Thoracic aorta (tissue), 2 donors: ENCODE data around the gene ORM1. TPM values are rescaled to one million over a fixed set of nuclear protein-coding genes. Genes with fewer than 3 reads are reported as not detected.

Experiments
- ATAC-seq: fragments of 150-250 bp; one replicate; pipeline ENCODE4 v1.8.0; 2017; ENCODE audit warnings: low read depth; ENCODE audit not compliant: insufficient number of reproducible peaks, low FRiP score
- DNase-seq: peaks from one replicate; pipeline ENCODE4 v3.0.0-alpha.2; 2020; ENCODE audit warnings: low spot score
- H3K27ac ChIP-seq, 2 donors: fragments of 200-600 bp; sonication (generic); 1 replicate in 1 of 2; 2 replicates in 1 of 2; pipeline ENCODE4 v1.5.1; 2016; ENCODE audit warnings: mild to moderate bottlenecking in 2 of 2, moderate library complexity in 2 of 2
- H3K27me3 ChIP-seq: fragments of 200-600 bp; sonication (generic); replicated peaks from 2 replicates; pipeline ENCODE4 v1.6.0; 2016; ENCODE audit warnings: mild to moderate bottlenecking; ENCODE audit not compliant: insufficient read depth
- H3K36me3 ChIP-seq: fragments of 200-600 bp; sonication (generic); one replicate; pipeline ENCODE4 v1.5.1; 2016
- H3K4me1 ChIP-seq, 2 donors: fragments of 200-600 bp; sonication (generic); 1 replicate in 1 of 2; 2 replicates in 1 of 2; pipeline versions ENCODE4 v1.5.1 to v1.6.0; 2016; ENCODE audit warnings: low read depth in 2 of 2, mild to moderate bottlenecking in 1 of 2; ENCODE audit not compliant: control insufficient read depth in 1 of 2
- H3K4me3 ChIP-seq: fragments of 200-600 bp; sonication (generic); 2 replicates; pipeline ENCODE4 v1.5.1; 2016; ENCODE audit warnings: mild to moderate bottlenecking
- H3K9me3 ChIP-seq: fragments of 200-600 bp; sonication (generic); 2 replicates; pipeline ENCODE4 v1.5.1; 2016
- total RNA-seq, 2 donors: library from RNA; depleted of rRNA; stranded (reverse); fragments of >200 nt; gene quantifications; one replicate each; pipeline versions ENCODE4 v1.1.0 to v1.2.3, GENCODE V29; 2016
- TF ChIP-seq, protein P1 (sequence below): fragments of 200-600 bp; sonication (generic); IDR thresholded peaks from one replicate; pipeline ENCODE4 v1.5.1; 2019; ENCODE audit warnings: antibody characterized with exemption

The ORM1 gene
- total RNA-seq, 2 donors from 2014 or later, result not detected

DNA sequence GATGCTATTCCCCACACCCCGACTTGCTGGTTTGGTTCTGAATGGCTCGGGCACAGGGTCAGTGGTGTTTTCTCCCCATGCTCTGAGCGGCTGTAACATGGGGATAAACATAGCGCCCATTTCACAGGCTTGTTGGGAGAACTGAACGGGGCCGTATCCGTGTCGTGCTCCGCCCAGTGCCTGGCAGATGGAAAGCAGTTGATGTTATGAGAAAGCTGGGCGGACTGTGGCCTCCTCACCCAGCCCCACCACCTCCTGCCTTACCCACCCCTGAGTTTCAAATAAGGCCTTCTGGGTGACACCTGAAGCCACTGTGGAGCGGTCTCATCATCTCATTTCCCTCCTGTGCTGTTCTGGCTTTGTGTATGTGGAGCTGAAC, 21.3 kb downstream of the ORM1 start:
- Histone ChIP-seq H3K36me3 (peaks cover 79% of the 10 kb centered on the region), H3K4me1 (peaks cover 5 to 10% of the 10 kb centered on the region in 2 donors), H3K27ac (no peak overlapping the region), H3K27me3 (no peaks in the 10 kb centered on the region), H3K4me3 (no peak overlapping the region), H3K9me3 (no peaks in the 10 kb centered on the region)
- no peak for ATAC-seq
- no peak for DNase-seq
- TF ChIP-seq, protein P1, sequence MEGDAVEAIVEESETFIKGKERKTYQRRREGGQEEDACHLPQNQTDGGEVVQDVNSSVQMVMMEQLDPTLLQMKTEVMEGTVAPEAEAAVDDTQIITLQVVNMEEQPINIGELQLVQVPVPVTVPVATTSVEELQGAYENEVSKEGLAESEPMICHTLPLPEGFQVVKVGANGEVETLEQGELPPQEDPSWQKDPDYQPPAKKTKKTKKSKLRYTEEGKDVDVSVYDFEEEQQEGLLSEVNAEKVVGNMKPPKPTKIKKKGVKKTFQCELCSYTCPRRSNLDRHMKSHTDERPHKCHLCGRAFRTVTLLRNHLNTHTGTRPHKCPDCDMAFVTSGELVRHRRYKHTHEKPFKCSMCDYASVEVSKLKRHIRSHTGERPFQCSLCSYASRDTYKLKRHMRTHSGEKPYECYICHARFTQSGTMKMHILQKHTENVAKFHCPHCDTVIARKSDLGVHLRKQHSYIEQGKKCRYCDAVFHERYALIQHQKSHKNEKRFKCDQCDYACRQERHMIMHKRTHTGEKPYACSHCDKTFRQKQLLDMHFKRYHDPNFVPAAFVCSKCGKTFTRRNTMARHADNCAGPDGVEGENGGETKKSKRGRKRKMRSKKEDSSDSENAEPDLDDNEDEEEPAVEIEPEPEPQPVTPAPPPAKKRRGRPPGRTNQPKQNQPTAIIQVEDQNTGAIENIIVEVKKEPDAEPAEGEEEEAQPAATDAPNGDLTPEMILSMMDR, result no peak

DNA sequence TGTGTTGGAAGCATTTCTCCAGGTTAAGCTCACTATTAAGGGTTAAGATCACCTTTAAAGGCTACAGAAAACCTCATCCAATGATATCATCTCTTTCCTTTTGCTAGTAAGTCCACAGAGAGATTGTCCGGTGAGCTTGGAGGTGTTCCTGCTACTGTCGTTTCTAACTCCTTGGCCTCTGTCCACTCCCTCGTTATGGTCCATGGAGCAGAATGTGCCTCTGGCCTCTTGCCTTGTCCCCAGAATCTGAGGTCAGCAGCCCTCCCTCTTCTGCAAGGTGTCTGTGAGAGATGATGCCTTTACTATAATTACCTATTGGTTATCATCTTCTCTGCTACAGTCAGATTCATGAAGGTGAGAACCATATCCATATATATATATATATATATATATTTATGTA, 21.8 kb downstream of the ORM1 start:
- peaks cover 73% of the 10 kb centered on the region for H3K36me3 ChIP-seq
- H3K27ac ChIP-seq, result no peak overlapping the region
- TF ChIP-seq, protein P1, result no peak
- H3K9me3 ChIP-seq, result no peaks in the 10 kb centered on the region
- peaks cover 10 to 15% of the 10 kb centered on the region in 2 donors for H3K4me1 ChIP-seq
- no peaks in the 10 kb centered on the region for H3K27me3 ChIP-seq
- H3K4me3 ChIP-seq, result no peak overlapping the region
- no peak for ATAC-seq
- no peak for DNase-seq

DNA sequence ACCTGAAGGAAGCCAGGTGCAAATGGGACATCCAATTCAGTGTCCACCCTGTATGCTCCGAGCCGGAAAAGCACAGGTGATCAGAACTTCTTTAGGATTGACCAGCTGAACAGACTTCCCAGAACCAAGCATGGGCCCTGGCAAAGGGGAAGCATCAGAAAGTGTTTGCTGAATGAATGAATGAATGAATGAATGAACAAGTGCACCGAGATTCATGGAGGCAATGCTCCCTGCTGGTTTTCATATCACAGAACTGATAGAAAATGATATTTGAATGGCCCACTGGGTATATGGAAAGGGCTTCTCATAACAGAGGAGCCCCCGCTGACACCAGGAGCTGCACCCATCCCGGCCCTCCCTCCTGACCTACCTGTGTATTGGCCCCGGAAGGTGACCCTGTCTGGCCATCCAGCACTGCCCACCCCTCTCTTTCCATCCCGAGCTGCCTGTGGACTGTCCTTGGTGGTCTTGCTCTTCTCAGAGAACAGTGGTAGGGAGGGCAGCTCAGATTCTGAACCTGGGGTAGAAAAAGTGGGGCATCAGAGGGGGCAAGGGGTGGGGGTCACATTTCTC, 22.7 kb downstream of the ORM1 start:
- H3K27me3 ChIP-seq, result no peaks in the 10 kb centered on the region
- TF ChIP-seq, protein P1, result no peak
- peaks cover 65% of the 10 kb centered on the region for H3K36me3 ChIP-seq
- ATAC-seq, result no peak
- no peaks in the 10 kb centered on the region for H3K9me3 ChIP-seq
- no peak overlapping the region for H3K27ac ChIP-seq
- no peak for DNase-seq
- H3K4me3 ChIP-seq, result no peak overlapping the region
- H3K4me1 ChIP-seq, result peaks cover 10 to 24% of the 10 kb centered on the region in 2 donors

DNA sequence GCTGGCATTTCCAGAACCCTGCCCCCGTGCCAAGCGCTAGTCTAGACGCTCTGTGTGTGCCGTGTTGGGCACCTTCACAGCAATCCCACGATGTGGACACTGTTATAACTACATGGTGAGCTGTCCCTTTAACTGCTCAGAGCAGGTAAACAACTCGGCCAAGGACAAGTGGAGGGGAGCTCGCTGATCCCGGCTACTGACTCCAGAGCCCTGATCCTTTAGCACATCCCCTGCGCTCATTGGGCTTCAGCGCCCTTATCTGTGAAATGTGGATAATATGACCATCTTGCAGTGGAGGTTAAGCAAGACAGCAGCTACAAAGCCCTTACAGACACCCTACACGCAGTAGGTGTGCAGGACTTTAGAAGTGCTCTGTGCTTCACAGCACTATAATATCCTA, 23.2 kb downstream of the ORM1 start:
- ATAC-seq (no peak), DNase-seq (no peak)
- Histone ChIP-seq H3K27me3 (no peaks in the 10 kb centered on the region), H3K36me3 (peaks cover 59% of the 10 kb centered on the region), H3K4me3 (no peak overlapping the region), H3K4me1 (peaks cover 10 to 29% of the 10 kb centered on the region in 2 donors), H3K27ac (no peak overlapping the region), H3K9me3 (no peaks in the 10 kb centered on the region)
- TF ChIP-seq, protein P1, result no peak

DNA sequence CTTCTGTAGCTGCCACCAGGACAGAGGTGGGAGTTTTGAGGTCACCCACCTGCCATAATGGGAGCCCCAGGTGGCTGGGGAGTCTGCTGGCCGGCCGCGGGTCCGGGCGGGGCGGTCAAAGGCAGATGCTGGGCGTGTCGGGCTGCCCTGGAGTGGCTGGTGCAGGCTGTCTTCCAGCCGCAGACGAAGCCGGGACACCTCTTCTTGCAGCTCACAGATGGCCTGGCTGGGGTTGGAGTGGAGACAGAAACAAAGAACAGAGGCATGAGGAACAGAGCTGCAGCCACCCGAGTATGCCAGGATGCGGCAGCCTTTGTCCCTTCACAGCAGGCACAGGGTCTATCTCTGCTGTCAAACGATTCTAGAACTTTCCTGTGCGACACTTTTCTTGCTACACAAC, 24.8 kb downstream of the ORM1 start:
- peaks cover 51% of the 10 kb centered on the region for H3K36me3 ChIP-seq
- H3K9me3 ChIP-seq, result no peaks in the 10 kb centered on the region
- H3K4me3 ChIP-seq, result no peak overlapping the region
- peaks cover 10 to 30% of the 10 kb centered on the region in 2 donors for H3K4me1 ChIP-seq
- no peak overlapping the region for H3K27ac ChIP-seq
- TF ChIP-seq, protein P1, result no peak
- no peaks in the 10 kb centered on the region for H3K27me3 ChIP-seq
- DNase-seq, result no peak
- no peak for ATAC-seq
